Stimulated activated CD4-positive, alpha-beta T cell treated with anti-CD3 and anti-CD28 coated beads, Interleukin-15, amount 100 ng/mL, for 48 hours (primary cell): ENCODE data around the gene CRACDL.
"Not testable (repeated sequence)": the region's sequence is repeated elsewhere in the genome, so short reads cannot be mapped to it uniquely, and the experiment has no call there.

Experiments
- DNase-seq, 2 donors: peaks; one replicate each; pipeline ENCODE4 v3.0.0-alpha.2; 2020; ENCODE audit warnings: low read depth in 2 of 2

The CRACDL gene

GRCh38 chr2:98776136-98776535 is 159.9 kb downstream of the CRACDL start:
- no peak for DNase-seq

GRCh38 chr2:98775146-98775986 is 160.7 kb downstream of the CRACDL start:
- DNase-seq, result no peak

GRCh38 chr2:98773907-98774306 is 162.1 kb downstream of the CRACDL start:
- DNase-seq, result no peak

GRCh38 chr2:98773169-98773568 is 162.9 kb downstream of the CRACDL start:
- DNase-seq, result no peak

GRCh38 chr2:98772536-98772935 is 163.5 kb downstream of the CRACDL start:
- DNase-seq, result no peak

GRCh38 chr2:98771721-98772524 is 164.1 kb downstream of the CRACDL start:
- peak; percentile 30 to 47 for DNase-seq

GRCh38 chr2:98771264-98771663 is 164.8 kb downstream of the CRACDL start:
- DNase-seq, result no peak

- no peak for DNase-seq
Observed at GRCh38 chr2:98769784-98770183, 166.2 kb downstream of the CRACDL start.

- DNase-seq, result no peak
Observed at GRCh38 chr2:98769114-98769476, 166.9 kb downstream of the CRACDL start.

GRCh38 chr2:98768384-98769113 is 167.5 kb downstream of the CRACDL start:
- DNase-seq, result peak in 1 of 2 donors; percentile 38

- no peak for DNase-seq
Observed at GRCh38 chr2:98764499-98764898, 171.5 kb downstream of the CRACDL start.

- DNase-seq, result no peak
Observed at GRCh38 chr2:98763209-98763951, 172.6 kb downstream of the CRACDL start.

GRCh38 chr2:98761909-98762308 is 174.1 kb downstream of the CRACDL start:
- no peak for DNase-seq

- DNase-seq, result peak; percentile 59 to 70
Observed at GRCh38 chr2:98761267-98761781, 174.7 kb downstream of the CRACDL start.

GRCh38 chr2:98759827-98760625 is 176.0 kb downstream of the CRACDL start:
- DNase-seq, result no peak

GRCh38 chr2:98759338-98759737 is 176.7 kb downstream of the CRACDL start:
- DNase-seq, result no peak

- DNase-seq, result no peak
Observed at GRCh38 chr2:98757904-98758421, 178.1 kb downstream of the CRACDL start.

GRCh38 chr2:98753801-98754200 is 182.2 kb downstream of the CRACDL start:
- no peak for DNase-seq

- not testable (repeated sequence) for DNase-seq
Observed at GRCh38 chr2:98752711-98753110, 183.3 kb downstream of the CRACDL start.

GRCh38 chr2:98751748-98752147 is 184.3 kb downstream of the CRACDL start:
- DNase-seq, result no peak
